GM18909 (cell line): Measurements from ENCODE around the gene FAM47E.

Source experiments
- ATAC-seq: cut with Tn5 transposase; IDR thresholded peaks from one replicate; pipeline ENCODE4 v1.9.1; 2021; ENCODE audit warnings: mild to moderate bottlenecking; ENCODE audit not compliant: unreplicated experiment, poor library complexity

The FAM47E gene

GRCh38 chr4:76293772-76294171 lies 42.3 kb downstream of the FAM47E start:
- ATAC-seq, result no peak

GRCh38 chr4:76296286-76296820 lies 44.8 kb downstream of the FAM47E start:
- ATAC-seq, result no peak

GRCh38 chr4:76298227-76298626 lies 46.7 kb downstream of the FAM47E start:
- no peak for ATAC-seq

GRCh38 chr4:76300012-76300411 lies 48.5 kb downstream of the FAM47E start:
- ATAC-seq, result no peak

- peak; percentile 99 for ATAC-seq
These were observed 49.7 kb downstream of the FAM47E start for GRCh38 chr4:76301068-76301774.

GRCh38 chr4:76301775-76302162 lies 50.2 kb downstream of the FAM47E start:
- no peak for ATAC-seq

- no peak for ATAC-seq
These were observed 51.4 kb downstream of the FAM47E start for GRCh38 chr4:76302826-76303438.

GRCh38 chr4:76305033-76305687 lies 53.6 kb downstream of the FAM47E start:
- no peak for ATAC-seq

GRCh38 chr4:76305971-76306881 lies 54.7 kb downstream of the FAM47E start, which contains the start of gene STBD1:
STBD1 (plus strand) TSS chr4:76306733; CDS start chr4:76306770, 37 bp downstream.
- peak; percentile 40 for ATAC-seq

- peak; percentile 24 for ATAC-seq
These were observed 55.5 kb downstream of the FAM47E start for GRCh38 chr4:76306882-76307659.

GRCh38 chr4:76307660-76308014 lies 56.1 kb downstream of the FAM47E start:
- ATAC-seq, result no peak

GRCh38 chr4:76308548-76308947 lies 57.0 kb downstream of the FAM47E start:
- no peak for ATAC-seq

GRCh38 chr4:76309939-76310550 lies 58.5 kb downstream of the FAM47E start:
- ATAC-seq, result no peak

GRCh38 chr4:76310683-76311082 lies 59.2 kb downstream of the FAM47E start:
- ATAC-seq, result no peak

- ATAC-seq, result no peak
These were observed 60.4 kb downstream of the FAM47E start for GRCh38 chr4:76311896-76312331.

- no peak for ATAC-seq
These were observed 60.9 kb downstream of the FAM47E start for GRCh38 chr4:76312457-76312856.

GRCh38 chr4:76313547-76313946 lies 62.0 kb downstream of the FAM47E start:
- ATAC-seq, result no peak

- no peak for ATAC-seq
These were observed 63.9 kb downstream of the FAM47E start for GRCh38 chr4:76315267-76315918.

GRCh38 chr4:76316131-76316530 lies 64.6 kb downstream of the FAM47E start:
- ATAC-seq, result no peak
